Effector memory CD8-positive, alpha-beta T cell (primary cell): ENCODE results near the gene ISG15.
A peak's percentile ranks its signal among the peaks of the same experiment; 100 is the strongest.

Source experiments
- ATAC-seq: fragments of 150-1000 bp; cut with Tn5 transposase; replicated peaks from 2 replicates; pipeline ENCODE4 v1.10.0; 2021; ENCODE audit warnings: mild to moderate bottlenecking, moderate library complexity
- DNase-seq, 3 experiments: peaks; one replicate each; pipeline ENCODE4 v3.0.0; 2021
- H3K27ac Mint-ChIP-seq, 2 donors: one replicate each; pipeline ENCODE4 v1.8.0; 2022; ENCODE audit warnings: mild to moderate bottlenecking in 2 of 2, mixed read lengths in 2 of 2, moderate library complexity in 2 of 2
- H3K27me3 Mint-ChIP-seq, 2 donors: one replicate each; pipeline ENCODE4 v1.8.0; 2022; ENCODE audit warnings: mixed read lengths in 2 of 2
- H3K36me3 Mint-ChIP-seq: one replicate; pipeline ENCODE4 v1.8.0; 2022; ENCODE audit warnings: mild to moderate bottlenecking, moderate library complexity, mixed read lengths; ENCODE audit not compliant: insufficient read depth
- H3K4me1 Mint-ChIP-seq, 2 donors: one replicate each; pipeline ENCODE4 v1.8.0; 2022; ENCODE audit warnings: low read depth in 2 of 2, mixed read lengths in 2 of 2
- H3K4me3 Mint-ChIP-seq, 2 donors: one replicate each; pipeline ENCODE4 v1.8.0; 2022; ENCODE audit warnings: mild to moderate bottlenecking in 2 of 2, mixed read lengths in 2 of 2, moderate library complexity in 2 of 2
- H3K9me3 Mint-ChIP-seq, 2 donors: one replicate each; pipeline ENCODE4 v1.8.0; 2022; ENCODE audit warnings: mixed read lengths in 2 of 2
- total RNA-seq, 9 experiments: gene quantifications; one replicate each; lab custom pipeline; 2026; lab: John Stamatoyannopoulos, UW

The ISG15 gene
- total RNA-seq, result 12.9 to 48.9 (median 21.1) reads per million in 9 experiments

GRCh38 chr1:1013105-1013921, at the start of gene ISG15:
ISG15 (plus strand) TSS chr1:1013497; CDS start chr1:1013574, 77 bp downstream.
- Mint-ChIP-seq H3K27me3 (peaks cover 0 to 9% of the 10 kb centered on the region in 2 donors), H3K36me3 (peaks cover 9% of the 10 kb centered on the region), H3K4me1 (peaks cover 24% of the 10 kb centered on the region in 2 donors), H3K9me3 (no peaks in the 10 kb centered on the region), H3K27ac (peak within 1 kb of the TSS; percentile 98 to 99), H3K4me3 (peak within 1 kb of the TSS; percentile 95 to 99)
- DNase-seq (peak; percentile 85 to 90 (median 86)), ATAC-seq (peak; percentile 97)

- Mint-ChIP-seq H3K4me3 (peak overlapping the region in 1 of 2 donors; percentile 23), H3K27ac (no peak overlapping the region), H3K9me3 (no peaks in the 10 kb centered on the region), H3K4me1 (peaks cover 0 to 4% of the 10 kb centered on the region in 2 donors), H3K27me3 (peaks cover 0 to 9% of the 10 kb centered on the region in 2 donors), H3K36me3 (peaks cover 2% of the 10 kb centered on the region)
- no peak for DNase-seq
- ATAC-seq, result no peak
These were observed 49.4 kb upstream of the ISG15 start for GRCh38 chr1:963746-964525.

- Mint-ChIP-seq H3K4me3 (peak overlapping the region; percentile 23 to 38), H3K4me1 (peaks cover 0 to 4% of the 10 kb centered on the region in 2 donors), H3K27me3 (peaks cover 0 to 16% of the 10 kb centered on the region in 2 donors), H3K27ac (no peak overlapping the region), H3K9me3 (no peaks in the 10 kb centered on the region), H3K36me3 (no peaks in the 10 kb centered on the region)
- no peak for ATAC-seq
- DNase-seq, result no peak
These were observed 48.4 kb upstream of the ISG15 start for GRCh38 chr1:964691-965525.

DNA sequence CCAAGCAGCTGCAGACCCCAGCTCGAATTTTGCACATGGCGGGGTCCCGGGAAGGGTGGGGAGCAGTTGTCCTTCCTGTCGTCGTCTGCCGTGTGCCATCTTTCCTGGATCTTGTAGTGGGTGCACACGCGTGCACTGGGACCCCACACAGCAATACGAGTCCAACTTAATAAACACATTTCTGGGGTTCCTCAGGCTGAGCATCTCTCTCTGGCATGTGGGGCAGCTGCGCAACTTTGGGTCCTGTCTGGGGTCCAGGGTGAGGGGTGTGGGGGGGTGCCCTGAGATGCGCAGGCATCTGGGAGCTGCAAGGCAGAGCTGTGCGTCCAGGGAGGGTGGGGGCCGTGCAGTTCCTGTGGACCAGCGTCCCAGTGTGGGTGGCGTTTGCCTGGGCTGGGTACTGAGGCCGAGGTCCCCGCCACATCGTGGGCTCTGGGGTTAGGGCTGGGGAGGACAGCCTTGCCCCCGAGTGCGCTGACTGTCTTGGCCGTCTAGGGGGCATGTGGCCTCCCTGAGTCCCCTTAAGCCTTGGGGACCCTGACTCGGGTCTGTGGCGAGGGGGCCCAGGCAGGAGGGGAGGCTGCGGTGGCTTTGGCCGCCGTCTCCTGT, 47.7 kb upstream of the ISG15 start:
- Mint-ChIP-seq H3K27me3 (peaks cover 0 to 16% of the 10 kb centered on the region in 2 donors), H3K27ac (no peak overlapping the region), H3K4me3 (peak overlapping the region; percentile 23 to 38), H3K36me3 (no peaks in the 10 kb centered on the region), H3K4me1 (peaks cover 0 to 4% of the 10 kb centered on the region in 2 donors), H3K9me3 (no peaks in the 10 kb centered on the region)
- no peak for DNase-seq
- ATAC-seq, result no peak

DNA sequence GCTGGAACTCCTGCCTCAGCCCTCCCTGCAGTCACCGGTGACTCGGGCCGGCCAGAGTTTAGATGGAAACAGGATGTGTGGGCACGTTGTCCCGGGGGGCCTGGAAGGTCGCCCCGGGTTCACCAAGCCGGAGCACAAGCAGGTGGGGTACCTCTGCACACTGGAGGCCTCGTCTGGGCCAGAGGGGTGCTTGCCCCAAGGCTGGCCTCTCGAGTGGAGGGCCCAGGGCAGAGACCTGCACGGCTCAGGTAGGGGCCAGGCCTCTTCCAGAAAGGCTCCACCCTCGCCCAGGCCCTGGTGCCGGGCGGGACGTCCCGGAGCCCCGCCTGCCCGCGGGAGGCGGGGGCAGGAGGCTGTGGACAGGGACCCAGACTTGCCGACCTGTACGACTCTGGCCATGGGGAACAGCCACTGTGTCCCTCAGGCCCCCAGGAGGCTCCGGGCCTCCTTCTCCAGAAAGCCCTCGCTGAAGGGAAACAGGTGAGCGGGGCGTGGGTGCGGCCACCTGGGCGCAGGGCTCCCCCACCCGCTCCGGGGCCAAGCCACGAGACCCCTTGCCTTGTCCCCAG, 47.1 kb upstream of the ISG15 start, which contains the start of gene PLEKHN1:
TSS of gene PLEKHN1 (plus strand) at position 348 of the 569 bp plus-strand sequence. CDS start at position 398, 50 bp downstream.
- no peak within 1 kb of the TSS for H3K27ac Mint-ChIP-seq
- no peaks in the 10 kb centered on the region for H3K9me3 Mint-ChIP-seq
- peaks cover 0 to 4% of the 10 kb centered on the region in 2 donors for H3K4me1 Mint-ChIP-seq
- H3K4me3 Mint-ChIP-seq, result peak within 1 kb of the TSS; percentile 67 to 75
- no peak for DNase-seq
- peak; percentile 34 for ATAC-seq
- H3K27me3 Mint-ChIP-seq, result peaks cover 0 to 16% of the 10 kb centered on the region in 2 donors
- H3K36me3 Mint-ChIP-seq, result no peaks in the 10 kb centered on the region

DNA sequence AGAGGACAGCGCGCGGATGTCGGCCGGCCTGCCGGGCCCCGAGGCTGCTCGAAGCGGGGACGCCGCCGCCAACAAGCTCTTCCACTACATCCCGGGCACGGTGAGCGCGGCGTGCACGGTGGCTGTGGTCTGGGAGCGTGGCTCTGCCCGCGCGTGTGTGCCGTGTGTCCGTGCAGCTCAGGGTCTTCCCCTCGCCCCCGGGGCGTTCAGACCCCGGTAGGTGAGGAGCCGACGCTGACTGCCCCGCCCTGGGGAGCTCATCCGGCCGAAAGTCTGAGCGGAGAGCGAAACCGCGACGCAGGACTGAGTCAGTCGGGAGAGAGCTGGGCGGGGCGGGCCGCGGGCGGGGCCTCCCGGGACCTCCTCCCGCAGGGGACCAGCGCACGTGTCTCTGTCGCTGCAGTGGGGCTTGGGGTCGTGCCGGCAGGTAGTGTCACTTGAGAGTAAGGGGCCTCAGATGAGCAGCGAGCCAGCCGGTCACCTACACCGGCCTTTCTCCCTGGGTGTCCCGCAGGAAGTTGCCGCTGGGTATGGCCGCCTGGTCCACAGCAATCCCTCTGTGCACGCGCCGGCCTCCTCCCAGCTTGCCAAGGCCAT, 46.5 kb upstream of the ISG15 start:
- DNase-seq (peak; percentile 46 to 51 (median 47)), ATAC-seq (peak; percentile 93)
- no peaks in the 10 kb centered on the region for H3K9me3 Mint-ChIP-seq
- peak overlapping the region; percentile 67 to 75 for H3K4me3 Mint-ChIP-seq
- no peaks in the 10 kb centered on the region for H3K36me3 Mint-ChIP-seq
- H3K4me1 Mint-ChIP-seq, result peaks cover 0 to 4% of the 10 kb centered on the region in 2 donors
- no peak overlapping the region for H3K27ac Mint-ChIP-seq
- peaks cover 0 to 16% of the 10 kb centered on the region in 2 donors for H3K27me3 Mint-ChIP-seq

DNA sequence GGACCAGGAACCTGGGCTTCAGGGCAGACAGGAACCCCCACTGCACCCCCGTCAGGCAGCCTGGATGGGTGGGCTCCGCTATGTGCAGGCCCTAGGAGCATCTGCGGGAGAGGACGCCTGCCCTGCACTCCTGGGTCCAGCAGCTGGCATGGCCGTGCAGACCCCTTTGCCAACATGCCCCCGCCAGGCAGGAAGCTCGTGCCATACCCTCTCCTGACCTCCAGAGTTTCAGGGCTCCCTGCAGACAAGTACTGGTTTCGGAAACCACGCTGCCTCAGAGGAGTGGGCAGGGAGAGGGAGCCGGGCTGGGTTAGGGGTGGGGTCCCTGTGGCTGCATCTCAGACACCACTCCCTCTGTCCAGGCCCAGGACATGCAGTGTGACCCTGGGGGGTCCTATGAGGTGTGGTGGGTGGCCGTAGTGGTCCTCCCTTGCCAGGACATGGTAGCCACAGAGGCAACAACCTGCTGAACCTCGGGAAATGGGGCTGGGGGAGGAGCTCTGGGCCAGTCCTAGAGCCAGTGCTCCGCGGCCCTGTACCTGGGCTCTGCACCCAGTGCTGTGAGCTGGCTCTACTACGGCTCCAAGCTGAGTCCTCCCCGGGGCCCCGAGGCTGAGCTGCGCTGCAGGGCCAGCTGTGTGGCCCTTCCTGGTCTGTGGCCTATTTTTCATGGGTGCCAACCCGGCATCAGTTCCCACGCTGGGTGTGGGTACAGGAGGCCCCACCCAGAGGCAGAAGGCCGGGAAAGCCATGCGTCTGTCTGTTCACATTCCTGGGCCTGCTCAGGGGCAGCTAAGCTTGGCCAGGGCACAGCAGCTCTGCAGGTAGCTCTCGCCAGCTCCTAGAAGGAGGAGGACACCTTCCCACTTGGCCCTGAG, 45.6 kb upstream of the ISG15 start:
- Mint-ChIP-seq H3K4me1 (no peaks in the 10 kb centered on the region), H3K27ac (no peak overlapping the region)

DNA sequence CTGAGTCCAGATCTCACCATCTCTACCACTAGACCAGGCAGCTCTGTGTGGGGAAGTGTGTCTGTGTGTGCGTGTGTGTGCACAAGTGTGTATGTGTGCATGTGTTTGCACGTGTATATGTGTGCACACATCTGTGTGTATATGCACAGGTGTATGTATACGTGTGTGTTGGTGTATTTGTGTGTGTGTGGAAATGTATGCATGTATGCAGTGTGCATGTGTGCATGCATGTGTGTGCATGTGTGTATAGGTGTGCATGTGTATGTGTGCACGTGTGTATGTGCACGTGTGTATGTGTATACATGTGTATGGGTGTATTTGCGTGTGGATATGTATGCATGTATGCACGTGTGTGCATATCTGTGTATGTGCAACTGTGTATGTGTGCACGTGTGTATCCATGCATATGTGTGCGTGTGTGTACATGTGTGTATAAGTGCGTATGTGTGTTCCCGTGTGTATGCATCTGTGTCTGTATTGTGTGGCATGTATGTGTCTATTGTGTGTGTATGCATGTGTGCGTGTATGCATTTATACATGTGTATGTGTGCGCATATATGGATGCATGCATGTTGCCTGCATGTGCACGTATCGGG, 43.9 kb upstream of the ISG15 start:
- H3K27me3 Mint-ChIP-seq, result peaks cover 0 to 26% of the 10 kb centered on the region in 2 donors
- no peaks in the 10 kb centered on the region for H3K9me3 Mint-ChIP-seq
- DNase-seq (no peak), ATAC-seq (no peak)
- H3K4me1 Mint-ChIP-seq, result no peaks in the 10 kb centered on the region
- H3K4me3 Mint-ChIP-seq, result no peak overlapping the region
- H3K36me3 Mint-ChIP-seq, result no peaks in the 10 kb centered on the region
- H3K27ac Mint-ChIP-seq, result no peak overlapping the region

More for the DNA sequence above, 45.6 kb upstream of the ISG15 start:
- H3K27me3 Mint-ChIP-seq, result peaks cover 0 to 16% of the 10 kb centered on the region in 2 donors
- ATAC-seq (no peak), DNase-seq (no peak)
- no peaks in the 10 kb centered on the region for H3K9me3 Mint-ChIP-seq
- peak overlapping the region; percentile 18 to 36 for H3K4me3 Mint-ChIP-seq
- no peaks in the 10 kb centered on the region for H3K36me3 Mint-ChIP-seq

DNA sequence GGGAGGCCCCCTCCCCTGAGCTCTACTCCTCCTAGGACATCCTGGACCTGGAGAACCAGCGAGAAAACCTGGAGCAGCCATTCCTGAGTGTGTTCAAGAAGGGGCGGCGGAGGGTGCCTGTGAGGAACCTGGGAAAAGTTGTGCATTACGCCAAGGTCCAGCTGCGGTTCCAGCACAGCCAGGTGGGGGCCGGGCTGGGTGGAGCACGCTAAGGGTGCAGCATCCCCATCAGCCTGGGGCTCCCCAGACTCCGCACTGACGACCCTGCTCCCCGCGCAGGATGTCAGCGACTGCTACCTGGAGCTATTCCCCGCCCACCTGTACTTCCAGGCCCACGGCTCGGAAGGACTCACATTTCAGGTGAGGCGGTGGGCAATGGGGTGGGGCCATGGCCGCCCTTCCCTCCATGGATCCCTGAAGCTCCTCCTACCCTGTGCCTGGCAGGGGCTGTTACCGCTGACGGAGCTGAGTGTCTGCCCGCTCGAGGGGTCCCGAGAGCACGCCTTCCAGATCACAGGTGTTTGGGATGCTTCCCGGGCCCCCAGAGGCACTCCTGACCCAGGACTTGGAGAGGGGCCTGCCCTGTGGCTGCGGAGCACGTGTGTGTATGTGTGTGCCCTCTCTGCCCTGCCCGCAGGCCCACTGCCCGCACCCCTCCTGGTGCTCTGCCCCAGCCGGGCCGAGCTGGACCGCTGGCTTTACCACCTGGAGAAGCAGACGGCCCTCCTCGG, 42.9 kb upstream of the ISG15 start:
- no peaks in the 10 kb centered on the region for H3K9me3 Mint-ChIP-seq
- no peak for DNase-seq

DNA sequence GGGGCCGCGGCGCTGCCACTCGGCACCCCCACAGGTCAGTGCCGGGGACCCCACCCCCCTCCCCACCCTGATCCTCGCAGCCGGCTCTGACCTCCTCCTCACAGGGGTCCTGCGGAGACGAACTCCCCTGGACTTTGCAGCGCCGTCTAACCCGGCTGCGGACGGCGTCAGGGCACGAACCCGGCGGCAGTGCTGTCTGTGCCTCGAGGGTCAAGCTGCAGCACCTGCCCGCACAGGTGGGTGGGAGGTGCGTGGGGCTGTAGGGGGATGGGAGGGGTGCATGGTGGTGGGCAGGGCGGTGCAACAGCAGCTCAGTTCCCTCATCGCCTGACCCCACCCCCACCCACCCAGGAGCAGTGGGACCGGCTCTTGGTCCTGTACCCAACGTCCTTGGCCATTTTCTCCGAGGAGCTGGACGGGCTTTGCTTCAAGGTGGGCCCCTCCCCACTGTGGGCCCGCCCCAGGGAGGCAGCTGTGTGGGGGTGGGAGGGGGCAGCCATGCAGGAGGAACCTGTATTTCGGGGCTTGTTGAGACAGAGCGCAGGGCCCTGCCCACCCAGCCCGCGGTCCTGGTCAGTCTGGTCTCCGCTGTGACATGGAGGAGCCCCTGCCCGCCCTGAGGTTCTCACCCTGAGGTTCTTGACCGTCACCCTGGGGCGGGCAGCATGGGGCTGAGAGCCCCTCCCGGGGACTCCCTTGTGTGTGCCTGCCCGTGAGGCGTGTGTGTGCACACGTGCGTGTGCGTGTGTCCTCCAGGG, 42.1 kb upstream of the ISG15 start:
- ATAC-seq, result no peak
- no peak overlapping the region for H3K4me3 Mint-ChIP-seq
- no peak for DNase-seq
- no peak overlapping the region for H3K27ac Mint-ChIP-seq
- H3K36me3 Mint-ChIP-seq, result no peaks in the 10 kb centered on the region
- no peaks in the 10 kb centered on the region for H3K9me3 Mint-ChIP-seq
- H3K4me1 Mint-ChIP-seq, result peaks cover 5 to 6% of the 10 kb centered on the region in 2 donors
- H3K27me3 Mint-ChIP-seq, result peaks cover 13 to 44% of the 10 kb centered on the region in 2 donors

More for the DNA sequence above, 42.9 kb upstream of the ISG15 start:
- peaks cover 6 to 36% of the 10 kb centered on the region in 2 donors for H3K27me3 Mint-ChIP-seq
- no peaks in the 10 kb centered on the region for H3K4me1 Mint-ChIP-seq
- ATAC-seq, result no peak
- H3K36me3 Mint-ChIP-seq, result no peaks in the 10 kb centered on the region
- H3K4me3 Mint-ChIP-seq, result no peak overlapping the region
- H3K27ac Mint-ChIP-seq, result no peak overlapping the region
